PFSK-1 (cell line): ENCODE results near the gene BEAN1.

Source experiments
- POLR2AphosphoS5 ChIP-seq: IDR thresholded peaks from 2 replicates; pipeline ENCODE4 v1.6.1; 2012; ENCODE audit warnings: low read depth, mild to moderate bottlenecking, control low read depth, low read length, moderate library complexity
- SIN3A ChIP-seq: IDR thresholded peaks from 2 replicates; pipeline ENCODE4 v1.6.1; 2012; ENCODE audit warnings: mild to moderate bottlenecking, low read length, moderate library complexity, borderline replicate concordance; ENCODE audit not compliant: insufficient read depth
- TAF1 ChIP-seq: IDR thresholded peaks from 2 replicates; pipeline ENCODE4 v1.6.1; 2012; ENCODE audit warnings: low read length, control low read depth, borderline replicate concordance; ENCODE audit not compliant: insufficient read depth
- TF ChIP-seq, protein P1 (sequence below), 2 experiments: IDR thresholded peaks; 2 replicates each; pipeline versions ENCODE4 v1.6.1 to v1.8.0; 2011 to 2012; ENCODE audit warnings: low read depth in 2 of 2, low read length in 2 of 2, control low read depth in 1 of 2, inconsistent platforms in 1 of 2, mild to moderate bottlenecking in 1 of 2, moderate library complexity in 1 of 2; ENCODE audit not compliant: insufficient read depth in 1 of 2

DNA sequence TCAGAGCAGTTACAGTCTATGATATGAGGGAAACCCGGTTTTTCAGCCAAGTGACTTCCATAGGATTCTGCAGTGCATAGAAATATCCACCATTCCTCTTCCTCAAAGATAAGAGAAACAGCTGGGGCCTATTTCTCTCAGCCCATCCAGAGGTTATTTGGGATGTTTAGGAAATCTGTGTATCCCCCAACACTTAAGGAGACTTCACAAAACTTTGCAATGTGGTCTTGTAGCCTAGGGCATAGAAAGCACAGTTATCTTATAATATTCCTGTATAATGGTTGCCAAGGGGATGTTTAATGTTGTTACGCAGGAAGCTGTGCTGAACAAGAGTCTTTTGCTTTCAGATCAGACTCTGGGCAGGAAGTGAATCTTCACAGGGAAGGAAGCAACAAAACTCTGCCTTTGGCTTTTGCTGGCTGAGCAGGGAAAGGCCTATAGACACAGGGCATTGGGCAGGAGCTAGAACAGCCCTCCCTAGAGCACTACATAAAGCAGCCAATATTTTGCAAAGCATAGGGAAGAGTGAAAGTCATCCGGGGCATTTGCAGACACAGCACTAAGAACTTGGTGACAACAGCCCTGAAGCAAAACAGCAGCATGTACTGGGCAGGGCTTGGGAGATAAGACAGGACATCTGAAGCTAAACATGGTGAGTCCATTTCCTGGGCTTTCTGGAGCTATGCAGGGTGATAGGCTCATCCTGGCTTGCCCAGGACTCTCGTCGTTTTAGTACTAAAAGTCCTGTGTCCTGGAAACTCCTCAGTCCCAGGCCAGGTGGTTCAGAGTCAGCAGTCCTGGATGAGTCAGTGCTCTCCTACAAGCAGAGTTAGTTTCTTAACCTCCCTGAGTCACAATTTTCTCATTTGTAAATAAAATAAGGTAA, 18.7 kb upstream of the BEAN1 start:
- TF ChIP-seq POLR2AphosphoS5: peak; percentile 18; the same call in 1 of the 2 replicates
- TF ChIP-seq TAF1: no peak
- TF ChIP-seq SIN3A: no peak
- TF ChIP-seq, protein P1, sequence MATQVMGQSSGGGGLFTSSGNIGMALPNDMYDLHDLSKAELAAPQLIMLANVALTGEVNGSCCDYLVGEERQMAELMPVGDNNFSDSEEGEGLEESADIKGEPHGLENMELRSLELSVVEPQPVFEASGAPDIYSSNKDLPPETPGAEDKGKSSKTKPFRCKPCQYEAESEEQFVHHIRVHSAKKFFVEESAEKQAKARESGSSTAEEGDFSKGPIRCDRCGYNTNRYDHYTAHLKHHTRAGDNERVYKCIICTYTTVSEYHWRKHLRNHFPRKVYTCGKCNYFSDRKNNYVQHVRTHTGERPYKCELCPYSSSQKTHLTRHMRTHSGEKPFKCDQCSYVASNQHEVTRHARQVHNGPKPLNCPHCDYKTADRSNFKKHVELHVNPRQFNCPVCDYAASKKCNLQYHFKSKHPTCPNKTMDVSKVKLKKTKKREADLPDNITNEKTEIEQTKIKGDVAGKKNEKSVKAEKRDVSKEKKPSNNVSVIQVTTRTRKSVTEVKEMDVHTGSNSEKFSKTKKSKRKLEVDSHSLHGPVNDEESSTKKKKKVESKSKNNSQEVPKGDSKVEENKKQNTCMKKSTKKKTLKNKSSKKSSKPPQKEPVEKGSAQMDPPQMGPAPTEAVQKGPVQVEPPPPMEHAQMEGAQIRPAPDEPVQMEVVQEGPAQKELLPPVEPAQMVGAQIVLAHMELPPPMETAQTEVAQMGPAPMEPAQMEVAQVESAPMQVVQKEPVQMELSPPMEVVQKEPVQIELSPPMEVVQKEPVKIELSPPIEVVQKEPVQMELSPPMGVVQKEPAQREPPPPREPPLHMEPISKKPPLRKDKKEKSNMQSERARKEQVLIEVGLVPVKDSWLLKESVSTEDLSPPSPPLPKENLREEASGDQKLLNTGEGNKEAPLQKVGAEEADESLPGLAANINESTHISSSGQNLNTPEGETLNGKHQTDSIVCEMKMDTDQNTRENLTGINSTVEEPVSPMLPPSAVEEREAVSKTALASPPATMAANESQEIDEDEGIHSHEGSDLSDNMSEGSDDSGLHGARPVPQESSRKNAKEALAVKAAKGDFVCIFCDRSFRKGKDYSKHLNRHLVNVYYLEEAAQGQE (IDR thresholded peaks at IDR 0.05; ENCODE audit: insufficient read depth in 1 of 2, low read depth in 2 of 2, low read length in 2 of 2): no peak
